GM21381 (cell line): ENCODE measurements around the gene TNK1.
A peak's percentile ranks its signal among the peaks of the same experiment; 100 is the strongest.

ENCODE experiments used
- ATAC-seq: cut with Tn5 transposase; IDR thresholded peaks from one replicate; pipeline ENCODE4 v1.9.1; 2021; ENCODE audit warnings: mild to moderate bottlenecking, moderate library complexity; ENCODE audit not compliant: unreplicated experiment

Gene TNK1

DNA sequence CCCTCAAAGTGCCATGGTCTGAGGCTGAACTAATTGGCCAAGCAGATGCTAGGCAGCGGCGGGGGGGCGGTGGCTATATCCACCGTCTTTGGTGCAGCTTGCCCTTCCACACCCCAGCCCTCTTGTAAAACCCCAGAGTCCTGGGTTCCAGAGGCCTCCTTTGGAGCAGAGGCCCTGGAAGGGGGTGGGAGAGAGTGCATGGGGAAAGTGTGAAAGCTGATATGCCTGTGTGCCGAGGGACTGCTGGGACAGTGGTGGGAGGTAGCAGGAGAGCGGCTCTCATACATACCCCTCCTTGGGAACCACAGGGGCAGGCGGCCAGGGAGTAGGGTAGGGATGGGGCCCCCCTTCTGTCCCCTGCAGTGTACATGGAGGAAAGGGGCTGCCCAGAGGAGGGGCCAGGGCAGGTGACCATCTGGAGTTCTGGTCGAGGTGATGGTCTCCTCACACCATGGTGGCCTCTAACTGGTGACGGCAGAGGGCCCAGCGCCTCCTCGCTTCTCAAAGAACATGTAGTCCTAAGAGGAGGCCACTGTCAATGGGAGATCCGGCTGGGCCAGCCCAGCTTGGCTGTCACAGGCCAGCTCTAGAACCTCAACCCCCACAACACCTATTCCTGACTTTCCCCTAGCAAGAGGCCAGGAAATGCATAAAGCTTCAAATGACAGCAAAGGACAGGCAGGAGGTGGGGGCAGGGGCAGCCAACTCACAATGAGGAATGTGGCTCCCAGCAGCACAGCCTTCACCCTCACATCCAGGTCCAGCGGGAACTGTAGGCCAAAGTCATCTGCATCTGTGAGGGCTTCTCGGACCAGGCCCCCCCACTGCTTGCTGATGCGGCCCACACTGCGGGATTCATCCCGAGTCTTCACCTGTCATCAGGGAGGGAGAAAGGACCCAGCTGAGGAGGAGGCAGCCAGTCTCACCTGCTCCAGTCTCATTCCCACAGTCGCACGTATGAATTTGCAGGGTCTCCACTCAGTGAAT is 9.3 kb downstream of the TNK1 start:
- ATAC-seq, result no peak

DNA sequence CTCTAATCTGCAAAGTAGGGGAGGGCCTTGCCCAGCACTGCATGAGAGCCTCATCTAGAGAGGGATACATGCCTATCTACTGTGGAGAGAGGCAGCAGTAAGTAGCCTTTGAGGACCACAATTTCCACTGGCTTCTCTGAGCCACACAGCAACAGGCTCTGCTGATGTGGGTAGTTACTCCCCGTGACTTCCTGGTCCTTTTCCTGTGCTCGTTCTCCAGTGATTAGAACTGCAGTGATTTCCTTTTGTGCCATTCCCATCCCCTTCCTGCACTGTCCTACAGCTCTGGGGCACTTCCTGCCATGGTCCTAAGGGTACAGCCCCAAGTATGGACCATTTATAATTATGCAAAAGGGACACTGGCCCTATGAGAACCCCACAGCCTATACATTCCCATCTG is 10.4 kb downstream of the TNK1 start:
- no peak for ATAC-seq

DNA sequence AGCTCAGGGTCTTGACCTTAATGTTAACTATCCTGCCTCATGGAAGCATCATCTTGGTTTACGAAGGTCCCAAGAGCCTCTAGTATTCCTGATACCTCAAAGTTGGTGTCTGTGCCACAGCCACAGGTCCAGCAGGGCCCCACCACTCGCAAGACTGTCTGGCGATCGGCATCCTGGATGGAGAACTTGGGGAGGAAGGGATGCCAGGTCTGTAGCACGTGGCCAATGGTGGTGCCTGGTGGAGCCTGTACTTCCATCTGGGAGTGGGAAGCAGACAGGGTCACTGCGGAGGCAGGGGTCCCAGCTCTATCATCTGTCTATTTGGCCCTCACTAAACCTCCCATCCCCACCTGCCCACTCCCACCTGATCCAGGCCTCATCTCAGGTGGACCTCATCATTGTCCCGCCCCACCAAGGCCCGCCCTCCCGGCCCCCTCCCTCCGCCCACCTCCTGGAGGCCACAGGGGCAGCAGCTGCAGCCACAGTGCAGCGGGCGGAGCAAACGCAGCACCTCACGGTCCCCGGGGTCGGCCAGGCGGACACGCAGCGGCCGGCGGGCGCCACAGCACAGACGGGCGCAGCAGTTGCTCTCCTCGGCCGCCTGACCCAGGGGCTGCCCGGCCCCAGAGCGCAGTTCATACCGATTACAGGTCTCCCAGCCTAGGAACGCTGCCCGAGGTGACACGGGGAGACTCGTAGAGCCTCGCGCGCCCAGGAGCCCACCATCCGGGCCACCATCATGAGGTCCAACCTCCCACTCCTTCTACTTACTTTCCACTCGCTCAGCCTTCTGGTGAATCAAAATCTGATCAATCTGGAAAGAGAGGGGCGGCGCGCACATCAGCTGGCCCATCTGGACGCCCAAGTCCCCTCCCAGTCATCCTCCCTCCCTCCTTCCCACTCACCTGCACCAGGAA is 12.1 kb downstream of the TNK1 start:
- ATAC-seq, result no peak

DNA sequence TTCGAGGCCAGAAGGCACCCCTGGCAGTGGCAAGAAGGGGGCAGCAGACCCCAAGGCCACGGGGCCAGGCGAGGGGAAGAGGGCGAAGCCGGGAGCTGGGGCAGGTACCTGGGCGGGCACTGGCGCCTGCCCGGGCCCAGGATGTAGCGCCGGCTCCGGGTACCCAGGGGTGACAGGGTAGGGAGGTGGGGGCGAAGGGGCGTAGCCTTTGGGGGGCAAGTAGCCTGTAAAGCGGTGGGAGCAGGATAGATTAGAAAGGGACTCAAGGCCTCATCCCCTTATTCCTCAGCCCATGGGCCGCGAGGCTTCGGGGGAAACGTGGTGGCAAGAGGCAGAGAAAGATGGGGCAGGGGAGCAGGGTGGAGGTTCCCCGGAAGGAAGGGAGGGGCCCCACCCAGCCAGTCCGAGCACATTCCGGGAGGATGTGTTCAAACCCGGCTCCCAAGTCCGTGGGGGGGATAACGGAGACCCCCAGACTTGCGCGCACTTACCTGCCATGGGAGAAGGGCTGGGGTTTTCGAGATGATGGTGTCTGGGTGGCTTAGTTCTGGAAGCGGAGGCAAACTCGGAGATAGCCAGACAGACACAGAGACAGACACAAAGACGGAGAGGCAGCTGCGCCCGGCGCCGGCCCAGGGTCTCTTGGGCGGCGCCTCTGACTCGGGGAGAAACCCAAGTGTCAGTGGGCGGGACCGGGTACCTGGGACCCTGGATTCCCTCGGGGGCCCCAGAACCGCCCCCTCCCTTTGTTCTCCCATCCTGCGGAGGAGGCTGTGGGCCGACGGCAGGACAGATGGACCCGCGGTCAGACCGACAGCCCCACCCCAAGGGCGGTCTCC is 12.9 kb downstream of the TNK1 start:
- peak; percentile 44 for ATAC-seq

DNA sequence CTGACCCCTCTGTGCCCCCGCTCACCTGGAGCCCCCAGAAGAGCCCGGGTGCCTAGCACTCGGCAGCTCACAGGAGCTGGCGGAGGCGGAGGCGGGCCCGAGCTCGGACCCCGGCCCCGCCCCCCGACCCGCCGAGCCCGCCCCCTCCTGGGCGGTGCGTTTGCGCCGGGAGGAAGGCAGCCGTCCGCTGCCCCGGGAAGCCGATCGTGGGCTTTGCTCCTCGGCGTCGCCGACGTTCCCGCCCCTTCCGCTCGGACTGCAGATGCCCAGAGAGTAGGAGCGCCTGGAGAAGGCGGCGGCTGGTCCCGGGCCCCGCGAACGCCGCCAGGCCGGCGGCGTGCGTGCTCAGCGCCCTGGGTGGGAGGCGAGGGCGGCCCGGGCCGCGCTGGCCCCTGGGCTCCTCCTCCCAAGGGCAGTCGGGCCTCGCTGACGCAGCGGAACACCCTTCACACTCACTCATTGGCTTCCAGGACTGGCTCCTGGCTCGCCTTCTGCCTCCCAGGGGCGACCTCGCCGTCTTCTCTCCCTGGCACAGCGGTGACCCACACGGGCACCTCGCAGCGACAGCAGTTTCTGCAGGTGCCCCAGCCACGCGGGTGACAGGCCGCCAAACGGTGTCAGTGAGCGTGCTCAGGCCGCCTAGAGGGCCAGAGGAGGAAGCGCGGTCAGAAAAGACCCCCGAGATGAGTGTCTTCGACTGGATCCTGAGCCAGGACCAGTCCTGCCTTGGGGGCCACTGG is 13.7 kb downstream of the TNK1 start, which contains the start of gene PLSCR3:
Gene PLSCR3 (minus strand): TSS at position 74 of the 740 bp plus-strand sequence. CDS start 415 bp downstream, outside the sequence.
- peak; percentile 75 for ATAC-seq

DNA sequence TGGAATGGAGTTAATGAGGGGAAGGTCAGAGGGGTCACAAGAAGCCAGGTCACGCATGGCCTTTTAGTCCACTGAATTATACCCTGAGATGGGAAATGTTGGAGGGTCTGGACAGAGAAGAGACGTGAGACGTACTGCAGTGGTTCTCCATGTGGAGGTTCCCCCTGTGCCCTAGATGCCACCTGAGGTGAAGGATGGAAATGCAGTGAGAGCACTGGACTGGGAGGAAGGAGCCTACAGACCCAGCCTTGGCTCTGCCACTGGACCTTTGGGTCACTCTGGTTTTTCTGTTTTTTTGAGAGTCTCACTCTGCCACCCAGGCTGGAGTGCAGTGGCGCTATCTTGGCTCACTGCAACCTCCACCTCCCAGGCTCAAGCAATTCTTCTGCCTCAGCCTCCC is 15.3 kb downstream of the TNK1 start:
- no peak for ATAC-seq

DNA sequence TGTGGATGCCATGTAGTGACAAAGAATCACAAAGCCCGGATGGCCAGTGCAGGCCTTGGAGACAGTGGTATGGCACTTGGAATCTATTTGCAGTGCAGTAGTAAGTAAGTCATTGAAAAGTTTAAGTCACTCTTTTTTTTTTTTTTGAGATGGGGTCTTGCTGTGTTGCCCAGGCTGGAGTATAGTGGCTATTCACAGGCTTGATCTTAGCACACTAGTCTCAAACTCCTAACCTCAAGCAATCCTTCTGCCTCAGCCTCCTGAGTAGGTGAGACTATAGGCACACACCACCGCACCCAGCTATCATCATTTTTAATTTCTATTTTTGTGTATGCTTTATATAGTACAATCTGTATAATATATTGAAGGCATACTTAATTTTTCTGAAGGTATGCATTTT is 17.7 kb downstream of the TNK1 start:
- ATAC-seq, result no peak

DNA sequence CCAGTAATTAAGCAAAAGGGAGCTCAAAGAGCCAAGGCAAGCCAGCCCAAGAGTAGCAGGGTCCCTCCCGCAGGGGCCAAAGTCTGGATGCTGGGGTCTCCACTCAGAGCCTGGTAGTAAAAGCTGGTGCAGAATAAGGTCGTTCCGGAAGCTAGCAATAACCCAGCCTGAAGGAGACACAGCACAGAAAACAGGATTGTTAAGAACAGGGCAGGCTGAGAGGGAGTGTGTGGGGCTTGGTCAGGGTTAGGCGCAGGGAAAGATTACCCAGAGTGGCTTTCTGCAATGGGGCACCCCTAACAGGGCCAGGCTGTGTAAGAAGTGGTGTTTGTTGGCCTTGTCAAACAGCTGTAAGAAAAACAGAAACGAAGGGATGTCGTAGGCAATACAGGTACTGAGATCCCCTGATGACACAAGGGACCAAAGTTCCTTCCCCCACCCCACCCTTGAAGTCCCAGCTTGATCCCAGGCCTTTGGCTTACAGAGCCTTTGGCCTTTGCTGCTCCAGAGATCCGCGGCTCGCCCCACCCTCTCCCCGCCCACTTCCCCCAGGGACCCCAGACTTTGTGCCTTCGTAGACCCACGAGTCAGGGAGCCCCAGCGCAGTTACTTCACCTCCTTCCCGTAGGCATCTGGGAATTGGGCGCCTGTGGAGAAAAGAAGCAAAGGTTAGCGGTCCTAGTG is 22.3 kb downstream of the TNK1 start:
- no peak for ATAC-seq

DNA sequence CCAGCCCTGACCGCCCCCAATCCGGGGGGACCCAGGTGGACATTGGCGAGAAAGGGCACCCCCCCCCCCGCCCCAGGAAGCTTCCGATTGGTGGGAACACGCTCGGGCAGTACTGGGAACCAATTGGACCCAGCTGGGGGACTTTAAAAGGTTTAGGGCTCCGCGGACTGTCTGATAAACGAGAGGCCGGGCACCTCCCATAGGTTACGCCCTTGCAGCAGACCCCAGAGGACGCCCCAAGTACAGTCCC is 22.8 kb downstream of the TNK1 start:
- ATAC-seq, result no peak

DNA sequence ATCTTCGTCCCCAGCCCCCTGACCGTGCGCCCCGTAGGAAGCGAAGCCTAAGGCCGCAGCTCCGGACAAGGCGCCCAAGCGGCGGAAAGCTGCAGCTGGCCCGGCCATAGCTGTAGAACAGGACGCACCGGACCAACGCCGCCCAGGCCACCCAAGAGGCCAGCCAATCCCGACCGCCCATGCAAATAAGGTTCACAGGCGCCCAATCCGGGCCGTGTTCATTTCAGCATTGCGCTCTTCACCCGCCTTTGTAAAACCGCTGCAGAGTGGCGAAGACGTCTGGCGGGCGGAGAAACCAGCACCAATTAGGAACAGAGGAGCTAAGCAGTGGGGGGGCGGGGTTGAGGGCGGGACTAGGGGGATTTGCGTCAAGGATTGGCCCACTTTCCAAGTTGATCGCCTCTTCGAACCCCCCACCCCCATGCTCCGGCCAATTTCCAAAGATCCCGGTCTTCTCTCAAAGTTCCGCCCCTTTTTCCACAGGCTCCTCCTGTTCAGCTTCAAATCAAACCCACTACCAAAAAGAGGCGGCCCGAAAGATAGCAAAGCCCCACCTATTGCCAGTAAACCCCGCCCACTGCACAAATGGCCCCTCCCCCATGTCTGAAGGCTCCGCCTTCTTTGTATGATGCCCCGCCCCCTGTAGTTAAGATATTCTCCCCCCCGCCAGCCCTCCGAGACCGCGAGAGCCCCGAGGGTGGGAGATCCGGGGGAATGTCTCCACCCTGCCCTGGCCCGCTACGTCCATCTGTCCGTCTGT is 23.3 kb downstream of the TNK1 start, which contains the start of gene TMEM256:
Gene TMEM256 (minus strand): TSS at position 121 of the 760 bp plus-strand sequence. CDS start 13 bp downstream, at position 108.
- peak; percentile 90 for ATAC-seq

DNA sequence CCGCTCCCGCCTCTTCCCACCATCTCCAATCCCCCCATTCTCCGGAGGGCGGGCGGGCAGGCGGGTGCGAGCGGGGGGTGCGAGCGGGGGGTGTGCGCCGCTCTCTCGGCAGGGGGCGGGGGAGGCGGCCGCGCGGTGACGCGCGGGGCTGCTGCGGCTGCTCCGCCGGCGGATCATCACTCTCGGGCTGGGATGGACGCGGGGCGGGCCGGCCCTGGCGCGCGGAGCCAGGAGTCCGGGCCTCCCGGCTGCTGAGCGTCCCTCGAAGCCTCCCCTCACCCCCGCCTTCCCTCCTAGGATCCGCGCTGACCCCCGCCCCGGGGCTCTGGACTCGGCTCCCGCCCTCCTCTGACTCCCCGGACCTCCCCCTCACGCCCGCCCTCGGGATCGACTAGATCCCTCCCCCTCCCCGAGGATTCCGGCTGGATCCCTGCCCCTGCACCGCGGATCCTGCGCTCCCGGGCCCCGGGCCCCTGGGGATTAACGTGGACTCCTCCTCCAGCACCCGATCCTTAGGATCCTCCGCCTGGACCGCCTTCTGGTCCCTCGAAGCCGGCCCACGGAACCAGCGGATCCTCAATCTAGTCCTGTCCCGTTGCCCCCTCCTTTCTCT is 24.0 kb downstream of the TNK1 start:
- peak; percentile 21 for ATAC-seq

DNA sequence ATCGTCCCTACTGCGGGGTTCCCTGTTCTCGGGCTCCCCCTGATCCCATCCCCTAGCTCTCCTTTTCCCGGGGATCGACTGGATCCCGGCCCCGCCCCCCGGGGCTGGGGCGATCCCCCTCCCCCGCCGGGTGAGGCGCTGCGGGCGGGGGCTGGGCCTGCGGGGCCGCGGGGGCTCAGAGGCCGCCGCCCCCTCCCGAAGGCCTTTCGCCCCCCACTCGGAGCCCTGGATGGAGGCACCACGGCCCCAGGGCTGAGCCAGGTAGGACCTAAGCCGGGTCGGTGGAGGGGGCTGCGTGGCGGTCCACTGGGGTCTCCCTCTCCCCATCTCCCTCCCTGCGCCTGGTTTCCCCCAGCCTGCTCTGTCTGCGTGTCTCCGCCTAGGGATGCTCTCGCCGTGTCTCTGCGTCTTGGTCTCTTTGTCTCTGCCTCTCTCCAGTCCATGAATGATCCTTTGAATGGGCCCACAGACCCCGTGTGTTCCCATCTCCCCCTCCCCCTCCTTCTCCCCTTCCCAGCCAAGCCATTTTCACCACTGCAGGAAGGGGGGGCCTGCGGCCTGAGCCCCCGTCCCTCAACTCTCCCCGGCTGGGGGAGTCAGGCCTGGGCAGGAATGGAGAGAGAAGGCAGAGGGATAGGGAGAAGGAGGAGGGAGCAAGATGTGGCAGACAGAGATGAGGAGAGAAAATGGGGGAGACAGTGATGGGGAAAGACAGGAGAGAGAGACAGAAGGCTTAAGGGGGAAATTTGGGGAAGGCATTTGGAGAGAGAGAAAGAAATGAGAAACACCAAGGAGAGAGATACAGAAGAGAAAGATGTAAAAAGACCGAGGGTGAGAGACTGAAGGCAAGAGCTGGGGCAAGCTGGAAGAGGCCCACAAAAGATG is 24.7 kb downstream of the TNK1 start:
- ATAC-seq, result no peak

DNA sequence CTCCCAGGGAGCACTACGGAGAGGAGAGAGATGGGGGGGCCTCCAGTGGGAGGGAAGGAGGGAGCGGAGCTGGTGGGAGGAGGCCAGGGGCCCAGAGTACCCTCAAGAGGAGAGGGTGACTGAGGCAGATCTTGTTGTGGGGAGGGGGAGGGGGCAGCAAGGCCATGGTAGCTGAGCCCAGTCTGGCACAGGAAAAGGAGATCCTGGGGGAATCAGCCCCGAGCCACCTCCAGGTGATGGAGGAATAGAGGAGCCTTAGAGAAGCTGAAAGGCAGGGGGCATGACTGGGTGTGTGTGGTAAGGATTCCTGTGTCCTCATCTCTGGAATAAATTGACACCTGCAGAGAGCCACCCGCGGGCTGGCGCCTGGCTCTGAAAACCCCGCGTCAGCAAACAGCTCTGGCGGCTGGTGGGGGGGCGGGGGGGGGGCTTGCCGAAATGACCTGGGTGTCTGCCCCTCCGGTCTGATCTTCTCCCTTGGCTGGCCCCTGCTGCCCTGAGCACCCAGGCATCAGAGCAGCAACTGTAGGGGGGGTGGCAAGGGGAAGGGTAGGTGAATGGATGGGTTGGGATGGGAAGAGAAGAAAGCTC is 25.4 kb downstream of the TNK1 start:
- no peak for ATAC-seq

DNA sequence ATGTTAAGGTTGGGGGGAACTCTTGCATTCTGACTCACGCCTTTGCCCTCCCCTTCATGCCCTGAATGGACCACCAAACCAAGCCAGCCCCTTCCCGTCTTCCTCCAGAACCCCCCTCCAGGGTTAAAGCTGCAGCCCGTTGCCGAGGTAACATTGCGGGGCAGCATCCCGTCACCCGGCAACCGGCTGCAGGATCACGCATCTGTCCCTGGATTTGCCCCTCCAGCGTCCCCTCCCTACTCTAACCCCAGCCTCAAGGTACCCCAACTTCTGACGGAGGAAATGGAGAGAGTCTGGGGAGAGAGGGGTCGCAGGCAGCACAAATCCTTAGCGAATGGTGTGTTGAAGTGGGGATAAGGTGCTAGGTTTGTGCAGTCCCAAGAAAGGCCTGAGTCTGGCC is 26.2 kb downstream of the TNK1 start:
- ATAC-seq, result no peak

DNA sequence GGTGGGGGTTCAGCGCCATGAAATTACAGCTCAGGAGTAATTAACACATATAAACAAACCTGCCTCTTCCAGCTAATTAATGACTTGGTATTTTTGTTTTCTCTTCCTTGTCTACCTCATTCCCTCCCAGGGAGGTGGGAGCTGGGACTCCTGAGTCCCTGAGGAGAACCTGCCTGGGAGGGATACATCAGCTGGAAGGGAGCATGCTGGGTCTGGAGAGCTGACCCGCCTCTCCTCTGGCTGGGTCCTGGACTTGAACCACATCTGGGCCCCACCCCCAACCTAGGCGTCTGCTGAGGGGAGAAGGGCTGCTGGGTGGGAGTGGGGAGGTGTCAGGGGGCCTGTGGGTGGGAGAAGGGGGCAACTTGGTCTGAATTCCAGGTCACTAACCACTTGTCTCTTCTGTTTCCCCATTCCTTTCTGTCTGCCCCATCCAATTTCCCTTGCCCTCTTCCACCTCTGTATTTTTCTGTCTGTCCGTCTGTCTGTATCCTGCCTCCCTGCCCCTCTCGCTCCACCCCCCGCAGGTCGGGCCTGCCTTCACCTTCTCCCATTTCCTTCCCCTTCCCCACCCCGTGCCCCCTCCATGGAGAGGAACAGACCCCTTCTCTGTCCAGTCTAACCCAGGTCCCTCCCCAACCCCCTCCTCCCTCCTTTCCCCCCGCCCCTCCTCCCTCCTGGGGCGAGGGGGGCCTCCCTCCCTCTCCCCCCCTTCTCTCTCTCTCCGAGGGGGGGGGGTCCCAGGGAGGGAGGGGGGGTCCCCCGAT is 26.8 kb downstream of the TNK1 start, which contains the start of gene NLGN2:
Gene NLGN2 (plus strand): TSS at position 361 of the 767 bp plus-strand sequence. CDS start 411 bp downstream, outside the sequence.
- ATAC-seq, result no peak

DNA sequence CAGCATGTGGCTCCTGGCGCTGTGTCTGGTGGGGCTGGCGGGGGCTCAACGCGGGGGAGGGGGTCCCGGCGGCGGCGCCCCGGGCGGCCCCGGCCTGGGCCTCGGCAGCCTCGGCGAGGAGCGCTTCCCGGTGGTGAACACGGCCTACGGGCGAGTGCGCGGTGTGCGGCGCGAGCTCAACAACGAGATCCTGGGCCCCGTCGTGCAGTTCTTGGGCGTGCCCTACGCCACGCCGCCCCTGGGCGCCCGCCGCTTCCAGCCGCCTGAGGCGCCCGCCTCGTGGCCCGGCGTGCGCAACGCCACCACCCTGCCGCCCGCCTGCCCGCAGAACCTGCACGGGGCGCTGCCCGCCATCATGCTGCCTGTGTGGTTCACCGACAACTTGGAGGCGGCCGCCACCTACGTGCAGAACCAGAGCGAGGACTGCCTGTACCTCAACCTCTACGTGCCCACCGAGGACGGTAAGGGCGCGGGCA is 27.4 kb downstream of the TNK1 start:
- no peak for ATAC-seq
